WTC11 (cell line): ENCODE measurements around the gene HES5. TPM values are rescaled to one million over a fixed set of nuclear protein-coding genes. Genes with fewer than 3 reads are reported as not detected.

ENCODE experiments used
- ATF1 ChIP-seq: sonication (generic); formaldehyde crosslinking; IDR thresholded peaks from 2 replicates; pipeline ENCODE4 v1.8.1; 2023; ENCODE audit warnings: mild to moderate bottlenecking, moderate library complexity, missing genetic modification reagents
- CREM ChIP-seq: sonication (generic); formaldehyde crosslinking; IDR thresholded peaks from 2 replicates; pipeline ENCODE4 v1.8.1; 2022; ENCODE audit warnings: mild to moderate bottlenecking, missing genetic modification reagents, moderate library complexity
- JUN ChIP-seq: sonication (generic); formaldehyde crosslinking; IDR thresholded peaks from 2 replicates; pipeline ENCODE4 v1.8.0; 2023; ENCODE audit warnings: mild to moderate bottlenecking, missing genetic modification reagents
- OVOL2 ChIP-seq: fragments of 250-450 bp; sonication (Bioruptor Pico); IDR thresholded peaks from 2 replicates; pipeline ENCODE4 v1.9.0; 2021; ENCODE audit warnings: mild to moderate bottlenecking, borderline replicate concordance
- SOX15 ChIP-seq: fragments of 250-450 bp; sonication (Bioruptor Pico); IDR thresholded peaks from 2 replicates; pipeline ENCODE4 v1.9.0; 2021; ENCODE audit warnings: mild to moderate bottlenecking
- ZNF263 ChIP-seq: sonication (generic); formaldehyde crosslinking; IDR thresholded peaks from 2 replicates; pipeline ENCODE4 v1.8.1; 2022; ENCODE audit warnings: low read depth, mild to moderate bottlenecking, moderate library complexity, missing genetic modification reagents
- ZNF317 ChIP-seq: sonication (generic); formaldehyde crosslinking; IDR thresholded peaks from 2 replicates; pipeline ENCODE4 v1.8.1; 2023; ENCODE audit warnings: low read depth, mild to moderate bottlenecking, moderate library complexity, missing genetic modification reagents, borderline replicate concordance
- total RNA-seq: library from RNA; stranded (reverse); gene quantifications from 3 replicates; pipeline ENCODE4 v1.2.3, GENCODE V29; 2021
- TF ChIP-seq, protein P1 (sequence below): sonication (generic); formaldehyde crosslinking; IDR thresholded peaks from 2 replicates; pipeline ENCODE4 v1.8.1; 2023; ENCODE audit warnings: mild to moderate bottlenecking, missing genetic modification reagents, borderline replicate concordance
- TF ChIP-seq, protein P2 (sequence below): fragments of 200-600 bp; IDR thresholded peaks from 2 replicates; pipeline ENCODE4 v1.8.0; 2022; ENCODE audit warnings: antibody characterized with exemption
- TF ChIP-seq, protein P3 (sequence below): sonication (generic); formaldehyde crosslinking; IDR thresholded peaks from 2 replicates; pipeline ENCODE4 v1.8.0; 2023; ENCODE audit warnings: mild to moderate bottlenecking, missing genetic modification reagents
- TF ChIP-seq, protein P4 (sequence below): sonication (generic); formaldehyde crosslinking; IDR thresholded peaks from 2 replicates; pipeline ENCODE4 v1.8.0; 2022; ENCODE audit warnings: missing genetic modification reagents
- TF ChIP-seq, protein P5 (sequence below): sonication (generic); formaldehyde crosslinking; IDR thresholded peaks from 2 replicates; pipeline ENCODE4 v1.8.0; 2023; ENCODE audit warnings: missing genetic modification reagents
- TF ChIP-seq, protein P6 (sequence below): sonication (generic); formaldehyde crosslinking; IDR thresholded peaks from 2 replicates; pipeline ENCODE4 v1.8.0; 2022; ENCODE audit warnings: mild to moderate bottlenecking, missing genetic modification reagents
- TF ChIP-seq, protein P7 (sequence below): sonication (generic); formaldehyde crosslinking; IDR thresholded peaks from 2 replicates; pipeline ENCODE4 v1.8.1; 2023; ENCODE audit warnings: mild to moderate bottlenecking, missing genetic modification reagents, moderate library complexity
- TF ChIP-seq, protein P8 (sequence below): fragments of 250-450 bp; sonication (Bioruptor Pico); IDR thresholded peaks from 2 replicates; pipeline ENCODE4 v1.9.0; 2021; ENCODE audit warnings: mild to moderate bottlenecking
- TF ChIP-seq, protein P9 (sequence below): sonication (generic); formaldehyde crosslinking; IDR thresholded peaks from 2 replicates; pipeline ENCODE4 v1.8.1; 2022; ENCODE audit warnings: missing genetic modification reagents, borderline replicate concordance
- TF ChIP-seq, protein P10 (sequence below): fragments of 250-450 bp; sonication (Bioruptor Pico); IDR thresholded peaks from 2 replicates; pipeline ENCODE4 v2.1.2; 2022; ENCODE audit warnings: mild to moderate bottlenecking, moderate library complexity

The HES5 gene
- total RNA-seq, 1 experiment from 2014 or later = not detected

DNA sequence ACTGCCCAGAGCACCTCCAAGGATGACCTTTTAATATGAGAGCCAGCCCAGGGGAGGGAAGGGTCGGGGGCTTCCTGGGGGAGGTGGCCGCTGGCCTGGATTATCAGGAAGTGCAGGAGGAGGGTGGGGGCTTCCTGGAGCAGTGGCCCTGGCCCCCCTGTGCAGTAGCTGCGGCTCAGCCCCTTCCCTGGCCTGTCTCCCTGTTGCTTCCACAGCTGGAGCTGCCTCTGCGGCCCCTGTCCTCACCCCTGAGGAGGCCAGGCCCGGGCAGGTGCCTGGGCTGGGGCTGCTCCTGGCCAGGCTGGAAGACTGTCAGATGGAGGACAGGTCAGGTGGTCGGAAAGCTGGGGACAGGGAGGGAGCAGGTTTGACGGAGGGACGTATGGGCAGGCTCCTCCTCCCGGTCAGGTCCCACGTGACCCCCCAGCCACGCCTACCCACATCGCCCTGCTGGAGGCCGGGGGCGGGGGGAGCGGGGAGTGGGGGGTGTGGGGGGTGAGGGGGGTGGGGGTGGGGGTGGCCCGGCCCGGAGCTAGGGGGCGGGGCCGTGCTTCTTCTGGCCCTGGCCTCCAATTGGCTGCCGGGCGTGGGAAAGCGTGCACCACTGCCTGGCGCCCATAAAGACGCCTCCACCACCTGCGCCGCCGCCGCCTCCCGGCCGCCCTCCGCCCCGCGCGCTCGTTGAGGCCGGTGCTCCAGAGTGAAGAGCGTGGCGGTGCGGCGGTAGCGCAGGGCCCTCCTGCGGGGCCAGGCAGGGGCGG is 15.9 kb upstream of the HES5 start (continued):
- TF ChIP-seq, protein P1, sequence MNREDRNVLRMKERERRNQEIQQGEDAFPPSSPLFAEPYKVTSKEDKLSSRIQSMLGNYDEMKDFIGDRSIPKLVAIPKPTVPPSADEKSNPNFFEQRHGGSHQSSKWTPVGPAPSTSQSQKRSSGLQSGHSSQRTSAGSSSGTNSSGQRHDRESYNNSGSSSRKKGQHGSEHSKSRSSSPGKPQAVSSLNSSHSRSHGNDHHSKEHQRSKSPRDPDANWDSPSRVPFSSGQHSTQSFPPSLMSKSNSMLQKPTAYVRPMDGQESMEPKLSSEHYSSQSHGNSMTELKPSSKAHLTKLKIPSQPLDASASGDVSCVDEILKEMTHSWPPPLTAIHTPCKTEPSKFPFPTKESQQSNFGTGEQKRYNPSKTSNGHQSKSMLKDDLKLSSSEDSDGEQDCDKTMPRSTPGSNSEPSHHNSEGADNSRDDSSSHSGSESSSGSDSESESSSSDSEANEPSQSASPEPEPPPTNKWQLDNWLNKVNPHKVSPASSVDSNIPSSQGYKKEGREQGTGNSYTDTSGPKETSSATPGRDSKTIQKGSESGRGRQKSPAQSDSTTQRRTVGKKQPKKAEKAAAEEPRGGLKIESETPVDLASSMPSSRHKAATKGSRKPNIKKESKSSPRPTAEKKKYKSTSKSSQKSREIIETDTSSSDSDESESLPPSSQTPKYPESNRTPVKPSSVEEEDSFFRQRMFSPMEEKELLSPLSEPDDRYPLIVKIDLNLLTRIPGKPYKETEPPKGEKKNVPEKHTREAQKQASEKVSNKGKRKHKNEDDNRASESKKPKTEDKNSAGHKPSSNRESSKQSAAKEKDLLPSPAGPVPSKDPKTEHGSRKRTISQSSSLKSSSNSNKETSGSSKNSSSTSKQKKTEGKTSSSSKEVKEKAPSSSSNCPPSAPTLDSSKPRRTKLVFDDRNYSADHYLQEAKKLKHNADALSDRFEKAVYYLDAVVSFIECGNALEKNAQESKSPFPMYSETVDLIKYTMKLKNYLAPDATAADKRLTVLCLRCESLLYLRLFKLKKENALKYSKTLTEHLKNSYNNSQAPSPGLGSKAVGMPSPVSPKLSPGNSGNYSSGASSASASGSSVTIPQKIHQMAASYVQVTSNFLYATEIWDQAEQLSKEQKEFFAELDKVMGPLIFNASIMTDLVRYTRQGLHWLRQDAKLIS (CRISPR knock-in tag) = no peak
- TF ChIP-seq, protein P2, sequence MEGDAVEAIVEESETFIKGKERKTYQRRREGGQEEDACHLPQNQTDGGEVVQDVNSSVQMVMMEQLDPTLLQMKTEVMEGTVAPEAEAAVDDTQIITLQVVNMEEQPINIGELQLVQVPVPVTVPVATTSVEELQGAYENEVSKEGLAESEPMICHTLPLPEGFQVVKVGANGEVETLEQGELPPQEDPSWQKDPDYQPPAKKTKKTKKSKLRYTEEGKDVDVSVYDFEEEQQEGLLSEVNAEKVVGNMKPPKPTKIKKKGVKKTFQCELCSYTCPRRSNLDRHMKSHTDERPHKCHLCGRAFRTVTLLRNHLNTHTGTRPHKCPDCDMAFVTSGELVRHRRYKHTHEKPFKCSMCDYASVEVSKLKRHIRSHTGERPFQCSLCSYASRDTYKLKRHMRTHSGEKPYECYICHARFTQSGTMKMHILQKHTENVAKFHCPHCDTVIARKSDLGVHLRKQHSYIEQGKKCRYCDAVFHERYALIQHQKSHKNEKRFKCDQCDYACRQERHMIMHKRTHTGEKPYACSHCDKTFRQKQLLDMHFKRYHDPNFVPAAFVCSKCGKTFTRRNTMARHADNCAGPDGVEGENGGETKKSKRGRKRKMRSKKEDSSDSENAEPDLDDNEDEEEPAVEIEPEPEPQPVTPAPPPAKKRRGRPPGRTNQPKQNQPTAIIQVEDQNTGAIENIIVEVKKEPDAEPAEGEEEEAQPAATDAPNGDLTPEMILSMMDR = no peak
- TF ChIP-seq, protein P3, sequence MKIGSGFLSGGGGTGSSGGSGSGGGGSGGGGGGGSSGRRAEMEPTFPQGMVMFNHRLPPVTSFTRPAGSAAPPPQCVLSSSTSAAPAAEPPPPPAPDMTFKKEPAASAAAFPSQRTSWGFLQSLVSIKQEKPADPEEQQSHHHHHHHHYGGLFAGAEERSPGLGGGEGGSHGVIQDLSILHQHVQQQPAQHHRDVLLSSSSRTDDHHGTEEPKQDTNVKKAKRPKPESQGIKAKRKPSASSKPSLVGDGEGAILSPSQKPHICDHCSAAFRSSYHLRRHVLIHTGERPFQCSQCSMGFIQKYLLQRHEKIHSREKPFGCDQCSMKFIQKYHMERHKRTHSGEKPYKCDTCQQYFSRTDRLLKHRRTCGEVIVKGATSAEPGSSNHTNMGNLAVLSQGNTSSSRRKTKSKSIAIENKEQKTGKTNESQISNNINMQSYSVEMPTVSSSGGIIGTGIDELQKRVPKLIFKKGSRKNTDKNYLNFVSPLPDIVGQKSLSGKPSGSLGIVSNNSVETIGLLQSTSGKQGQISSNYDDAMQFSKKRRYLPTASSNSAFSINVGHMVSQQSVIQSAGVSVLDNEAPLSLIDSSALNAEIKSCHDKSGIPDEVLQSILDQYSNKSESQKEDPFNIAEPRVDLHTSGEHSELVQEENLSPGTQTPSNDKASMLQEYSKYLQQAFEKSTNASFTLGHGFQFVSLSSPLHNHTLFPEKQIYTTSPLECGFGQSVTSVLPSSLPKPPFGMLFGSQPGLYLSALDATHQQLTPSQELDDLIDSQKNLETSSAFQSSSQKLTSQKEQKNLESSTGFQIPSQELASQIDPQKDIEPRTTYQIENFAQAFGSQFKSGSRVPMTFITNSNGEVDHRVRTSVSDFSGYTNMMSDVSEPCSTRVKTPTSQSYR (CRISPR knock-in tag) = no peak
- TF ChIP-seq ZNF317 (CRISPR knock-in tag) (no peak), SOX15 (CRISPR knock-in tag) (no peak), ZNF263 (CRISPR knock-in tag) (no peak), ATF1 (CRISPR knock-in tag) (no peak), OVOL2 (no peak), JUN (no peak), CREM (no peak)
- TF ChIP-seq, protein P4, sequence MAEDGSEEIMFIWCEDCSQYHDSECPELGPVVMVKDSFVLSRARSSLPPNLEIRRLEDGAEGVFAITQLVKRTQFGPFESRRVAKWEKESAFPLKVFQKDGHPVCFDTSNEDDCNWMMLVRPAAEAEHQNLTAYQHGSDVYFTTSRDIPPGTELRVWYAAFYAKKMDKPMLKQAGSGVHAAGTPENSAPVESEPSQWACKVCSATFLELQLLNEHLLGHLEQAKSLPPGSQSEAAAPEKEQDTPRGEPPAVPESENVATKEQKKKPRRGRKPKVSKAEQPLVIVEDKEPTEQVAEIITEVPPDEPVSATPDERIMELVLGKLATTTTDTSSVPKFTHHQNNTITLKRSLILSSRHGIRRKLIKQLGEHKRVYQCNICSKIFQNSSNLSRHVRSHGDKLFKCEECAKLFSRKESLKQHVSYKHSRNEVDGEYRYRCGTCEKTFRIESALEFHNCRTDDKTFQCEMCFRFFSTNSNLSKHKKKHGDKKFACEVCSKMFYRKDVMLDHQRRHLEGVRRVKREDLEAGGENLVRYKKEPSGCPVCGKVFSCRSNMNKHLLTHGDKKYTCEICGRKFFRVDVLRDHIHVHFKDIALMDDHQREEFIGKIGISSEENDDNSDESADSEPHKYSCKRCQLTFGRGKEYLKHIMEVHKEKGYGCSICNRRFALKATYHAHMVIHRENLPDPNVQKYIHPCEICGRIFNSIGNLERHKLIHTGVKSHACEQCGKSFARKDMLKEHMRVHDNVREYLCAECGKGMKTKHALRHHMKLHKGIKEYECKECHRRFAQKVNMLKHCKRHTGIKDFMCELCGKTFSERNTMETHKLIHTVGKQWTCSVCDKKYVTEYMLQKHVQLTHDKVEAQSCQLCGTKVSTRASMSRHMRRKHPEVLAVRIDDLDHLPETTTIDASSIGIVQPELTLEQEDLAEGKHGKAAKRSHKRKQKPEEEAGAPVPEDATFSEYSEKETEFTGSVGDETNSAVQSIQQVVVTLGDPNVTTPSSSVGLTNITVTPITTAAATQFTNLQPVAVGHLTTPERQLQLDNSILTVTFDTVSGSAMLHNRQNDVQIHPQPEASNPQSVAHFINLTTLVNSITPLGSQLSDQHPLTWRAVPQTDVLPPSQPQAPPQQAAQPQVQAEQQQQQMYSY (CRISPR knock-in tag) = no peak
- TF ChIP-seq, protein P5, sequence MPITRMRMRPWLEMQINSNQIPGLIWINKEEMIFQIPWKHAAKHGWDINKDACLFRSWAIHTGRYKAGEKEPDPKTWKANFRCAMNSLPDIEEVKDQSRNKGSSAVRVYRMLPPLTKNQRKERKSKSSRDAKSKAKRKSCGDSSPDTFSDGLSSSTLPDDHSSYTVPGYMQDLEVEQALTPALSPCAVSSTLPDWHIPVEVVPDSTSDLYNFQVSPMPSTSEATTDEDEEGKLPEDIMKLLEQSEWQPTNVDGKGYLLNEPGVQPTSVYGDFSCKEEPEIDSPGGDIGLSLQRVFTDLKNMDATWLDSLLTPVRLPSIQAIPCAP (CRISPR knock-in tag) = no peak
- TF ChIP-seq, protein P6, sequence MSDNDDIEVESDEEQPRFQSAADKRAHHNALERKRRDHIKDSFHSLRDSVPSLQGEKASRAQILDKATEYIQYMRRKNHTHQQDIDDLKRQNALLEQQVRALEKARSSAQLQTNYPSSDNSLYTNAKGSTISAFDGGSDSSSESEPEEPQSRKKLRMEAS (CRISPR knock-in tag) = peak; percentile 67; the same call in 1 of the 2 replicates
- TF ChIP-seq, protein P7, sequence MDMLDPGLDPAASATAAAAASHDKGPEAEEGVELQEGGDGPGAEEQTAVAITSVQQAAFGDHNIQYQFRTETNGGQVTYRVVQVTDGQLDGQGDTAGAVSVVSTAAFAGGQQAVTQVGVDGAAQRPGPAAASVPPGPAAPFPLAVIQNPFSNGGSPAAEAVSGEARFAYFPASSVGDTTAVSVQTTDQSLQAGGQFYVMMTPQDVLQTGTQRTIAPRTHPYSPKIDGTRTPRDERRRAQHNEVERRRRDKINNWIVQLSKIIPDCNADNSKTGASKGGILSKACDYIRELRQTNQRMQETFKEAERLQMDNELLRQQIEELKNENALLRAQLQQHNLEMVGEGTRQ (CRISPR knock-in tag) = peak; percentile 92
- TF ChIP-seq, protein P8, sequence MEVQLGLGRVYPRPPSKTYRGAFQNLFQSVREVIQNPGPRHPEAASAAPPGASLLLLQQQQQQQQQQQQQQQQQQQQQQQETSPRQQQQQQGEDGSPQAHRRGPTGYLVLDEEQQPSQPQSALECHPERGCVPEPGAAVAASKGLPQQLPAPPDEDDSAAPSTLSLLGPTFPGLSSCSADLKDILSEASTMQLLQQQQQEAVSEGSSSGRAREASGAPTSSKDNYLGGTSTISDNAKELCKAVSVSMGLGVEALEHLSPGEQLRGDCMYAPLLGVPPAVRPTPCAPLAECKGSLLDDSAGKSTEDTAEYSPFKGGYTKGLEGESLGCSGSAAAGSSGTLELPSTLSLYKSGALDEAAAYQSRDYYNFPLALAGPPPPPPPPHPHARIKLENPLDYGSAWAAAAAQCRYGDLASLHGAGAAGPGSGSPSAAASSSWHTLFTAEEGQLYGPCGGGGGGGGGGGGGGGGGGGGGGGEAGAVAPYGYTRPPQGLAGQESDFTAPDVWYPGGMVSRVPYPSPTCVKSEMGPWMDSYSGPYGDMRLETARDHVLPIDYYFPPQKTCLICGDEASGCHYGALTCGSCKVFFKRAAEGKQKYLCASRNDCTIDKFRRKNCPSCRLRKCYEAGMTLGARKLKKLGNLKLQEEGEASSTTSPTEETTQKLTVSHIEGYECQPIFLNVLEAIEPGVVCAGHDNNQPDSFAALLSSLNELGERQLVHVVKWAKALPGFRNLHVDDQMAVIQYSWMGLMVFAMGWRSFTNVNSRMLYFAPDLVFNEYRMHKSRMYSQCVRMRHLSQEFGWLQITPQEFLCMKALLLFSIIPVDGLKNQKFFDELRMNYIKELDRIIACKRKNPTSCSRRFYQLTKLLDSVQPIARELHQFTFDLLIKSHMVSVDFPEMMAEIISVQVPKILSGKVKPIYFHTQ (CRISPR knock-in tag) = no peak
- TF ChIP-seq, protein P9, sequence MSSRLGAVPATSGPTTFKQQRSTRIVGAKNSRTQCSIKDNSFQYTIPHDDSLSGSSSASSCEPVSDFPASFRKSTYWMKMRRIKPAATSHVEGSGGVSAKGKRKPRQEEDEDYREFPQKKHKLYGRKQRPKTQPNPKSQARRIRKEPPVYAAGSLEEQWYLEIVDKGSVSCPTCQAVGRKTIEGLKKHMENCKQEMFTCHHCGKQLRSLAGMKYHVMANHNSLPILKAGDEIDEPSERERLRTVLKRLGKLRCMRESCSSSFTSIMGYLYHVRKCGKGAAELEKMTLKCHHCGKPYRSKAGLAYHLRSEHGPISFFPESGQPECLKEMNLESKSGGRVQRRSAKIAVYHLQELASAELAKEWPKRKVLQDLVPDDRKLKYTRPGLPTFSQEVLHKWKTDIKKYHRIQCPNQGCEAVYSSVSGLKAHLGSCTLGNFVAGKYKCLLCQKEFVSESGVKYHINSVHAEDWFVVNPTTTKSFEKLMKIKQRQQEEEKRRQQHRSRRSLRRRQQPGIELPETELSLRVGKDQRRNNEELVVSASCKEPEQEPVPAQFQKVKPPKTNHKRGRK (CRISPR knock-in tag) = no peak
- TF ChIP-seq, protein P10, sequence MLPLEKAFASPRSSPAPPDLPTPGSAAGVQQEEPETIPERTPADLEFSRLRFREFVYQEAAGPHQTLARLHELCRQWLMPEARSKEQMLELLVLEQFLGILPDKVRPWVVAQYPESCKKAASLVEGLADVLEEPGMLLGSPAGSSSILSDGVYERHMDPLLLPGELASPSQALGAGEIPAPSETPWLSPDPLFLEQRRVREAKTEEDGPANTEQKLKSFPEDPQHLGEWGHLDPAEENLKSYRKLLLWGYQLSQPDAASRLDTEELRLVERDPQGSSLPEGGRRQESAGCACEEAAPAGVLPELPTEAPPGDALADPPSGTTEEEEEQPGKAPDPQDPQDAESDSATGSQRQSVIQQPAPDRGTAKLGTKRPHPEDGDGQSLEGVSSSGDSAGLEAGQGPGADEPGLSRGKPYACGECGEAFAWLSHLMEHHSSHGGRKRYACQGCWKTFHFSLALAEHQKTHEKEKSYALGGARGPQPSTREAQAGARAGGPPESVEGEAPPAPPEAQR (CRISPR knock-in tag) = no peak
